Osteoblast (primary cell): ENCODE measurements around the gene SLC25A6. TPM values are rescaled to one million over a fixed set of nuclear protein-coding genes. Genes with fewer than 3 reads are reported as not detected.
"Not testable (repeated sequence)": the region's sequence is repeated elsewhere in the genome, so short reads cannot be mapped to it uniquely, and the experiment has no call there.

Experiments
- DNase-seq: peaks from one replicate; pipeline ENCODE4 v3.0.0; 2011; ENCODE audit warnings: low spot score, mixed read lengths; ENCODE audit not compliant: insufficient read length; ENCODE audit errors: missing footprints
- H2AFZ ChIP-seq: 2 replicates; pipeline ENCODE4 v1.6.0; 2011; ENCODE audit warnings: mild to moderate bottlenecking, low read length
- H3K27ac ChIP-seq: 2 replicates; pipeline ENCODE4 v1.5.1; 2011; ENCODE audit warnings: mild to moderate bottlenecking, low read depth, low read length, moderate library complexity
- H3K27me3 ChIP-seq: 2 replicates; pipeline ENCODE4 v1.6.0; 2012; ENCODE audit warnings: mild to moderate bottlenecking, control low read depth, inconsistent platforms, low read length, moderate library complexity; ENCODE audit not compliant: insufficient read depth
- H3K36me3 ChIP-seq: 2 replicates; pipeline ENCODE4 v1.5.1; 2011; ENCODE audit warnings: mild to moderate bottlenecking, low read length, control low read depth, moderate library complexity; ENCODE audit not compliant: insufficient read depth
- H3K4me1 ChIP-seq: 2 replicates; pipeline ENCODE4 v1.5.1; 2011; ENCODE audit warnings: mild to moderate bottlenecking, low read length, control low read depth, moderate library complexity; ENCODE audit not compliant: insufficient read depth
- H3K4me2 ChIP-seq: 2 replicates; pipeline ENCODE4 v1.6.0; 2011; ENCODE audit warnings: mild to moderate bottlenecking, low read length; ENCODE audit not compliant: insufficient read depth
- H3K4me3 ChIP-seq: fragments of 200-600 bp; sonication (generic); 3 replicates; pipeline ENCODE4 v1.5.1; 2012; ENCODE audit warnings: mild to moderate bottlenecking, low read length, inconsistent platforms; ENCODE audit not compliant: insufficient read depth
- H3K79me2 ChIP-seq: 2 replicates; pipeline ENCODE4 v1.6.0; 2012; ENCODE audit warnings: mild to moderate bottlenecking, low read length, control low read depth, inconsistent platforms; ENCODE audit not compliant: insufficient read depth
- H3K9me3 ChIP-seq: 2 replicates; pipeline ENCODE4 v1.5.1; 2011; ENCODE audit warnings: low read depth, low read length, control low read depth
- H4K20me1 ChIP-seq: 2 replicates; pipeline ENCODE4 v1.6.0; 2012; ENCODE audit warnings: mild to moderate bottlenecking, low read length, control low read depth; ENCODE audit not compliant: insufficient read depth
- total RNA-seq: library from RNA; depleted of rRNA; stranded (reverse); fragments of >200 nt; gene quantifications from 2 replicates; pipeline ENCODE4 v1.2.3, GENCODE V29; 2012
- TF ChIP-seq, protein P1 (sequence below): IDR thresholded peaks from 2 replicates; pipeline ENCODE4 v1.5.1; 2011; ENCODE audit warnings: mild to moderate bottlenecking, low read depth, low read length, moderate library complexity; ENCODE audit errors: extremely low read depth

Gene SLC25A6
- total RNA-seq, 1 donor: 203 TPM

GRCh38 chrX:1433646-1434357 lies 41.9 kb upstream of the SLC25A6 start:
- Histone ChIP-seq H3K4me3 (no peak overlapping the region), H4K20me1 (no peaks in the 10 kb centered on the region), H3K9me3 (no peaks in the 10 kb centered on the region), H2AFZ (no peak overlapping the region), H3K27ac (no peak overlapping the region), H3K79me2 (no peaks in the 10 kb centered on the region), H3K4me1 (no peaks in the 10 kb centered on the region), H3K27me3 (no peaks in the 10 kb centered on the region), H3K4me2 (no peak overlapping the region), H3K36me3 (peaks cover 14% of the 10 kb centered on the region)
- no peak for DNase-seq
- TF ChIP-seq, protein P1, sequence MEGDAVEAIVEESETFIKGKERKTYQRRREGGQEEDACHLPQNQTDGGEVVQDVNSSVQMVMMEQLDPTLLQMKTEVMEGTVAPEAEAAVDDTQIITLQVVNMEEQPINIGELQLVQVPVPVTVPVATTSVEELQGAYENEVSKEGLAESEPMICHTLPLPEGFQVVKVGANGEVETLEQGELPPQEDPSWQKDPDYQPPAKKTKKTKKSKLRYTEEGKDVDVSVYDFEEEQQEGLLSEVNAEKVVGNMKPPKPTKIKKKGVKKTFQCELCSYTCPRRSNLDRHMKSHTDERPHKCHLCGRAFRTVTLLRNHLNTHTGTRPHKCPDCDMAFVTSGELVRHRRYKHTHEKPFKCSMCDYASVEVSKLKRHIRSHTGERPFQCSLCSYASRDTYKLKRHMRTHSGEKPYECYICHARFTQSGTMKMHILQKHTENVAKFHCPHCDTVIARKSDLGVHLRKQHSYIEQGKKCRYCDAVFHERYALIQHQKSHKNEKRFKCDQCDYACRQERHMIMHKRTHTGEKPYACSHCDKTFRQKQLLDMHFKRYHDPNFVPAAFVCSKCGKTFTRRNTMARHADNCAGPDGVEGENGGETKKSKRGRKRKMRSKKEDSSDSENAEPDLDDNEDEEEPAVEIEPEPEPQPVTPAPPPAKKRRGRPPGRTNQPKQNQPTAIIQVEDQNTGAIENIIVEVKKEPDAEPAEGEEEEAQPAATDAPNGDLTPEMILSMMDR: no peak

DNA sequence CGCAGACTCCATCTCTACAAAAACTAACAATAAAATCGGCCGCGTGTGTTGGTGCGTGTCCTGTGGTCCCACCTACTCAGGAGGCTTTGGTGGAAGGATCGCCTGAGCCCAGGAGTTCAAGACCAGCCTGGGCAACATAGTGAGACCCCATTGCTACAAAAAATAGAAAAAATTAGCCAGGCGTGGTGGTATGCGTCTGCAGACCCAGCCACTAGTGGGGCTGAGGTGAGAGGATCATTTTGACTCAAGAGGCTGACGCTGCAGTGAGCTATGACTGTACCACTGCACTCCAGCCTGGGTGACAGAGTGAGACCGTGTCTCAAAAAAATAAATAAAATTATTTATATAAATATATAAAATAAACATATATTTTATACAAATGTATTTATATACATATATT lies 38.5 kb upstream of the SLC25A6 start:
- Histone ChIP-seq H3K4me2 (no peak overlapping the region), H3K9me3 (no peaks in the 10 kb centered on the region), H2AFZ (no peak overlapping the region), H4K20me1 (no peaks in the 10 kb centered on the region), H3K27me3 (no peaks in the 10 kb centered on the region), H3K4me1 (no peaks in the 10 kb centered on the region), H3K79me2 (no peaks in the 10 kb centered on the region), H3K4me3 (no peak overlapping the region), H3K27ac (no peak overlapping the region), H3K36me3 (peaks cover 21% of the 10 kb centered on the region)
- TF ChIP-seq, protein P1: no peak
- DNase-seq: no peak

- Histone ChIP-seq H2AFZ (no peak overlapping the region), H3K4me2 (no peak overlapping the region), H3K27ac (no peak overlapping the region), H3K79me2 (no peaks in the 10 kb centered on the region), H3K36me3 (peaks cover 27% of the 10 kb centered on the region), H3K4me1 (no peaks in the 10 kb centered on the region), H3K4me3 (no peak overlapping the region), H3K9me3 (no peaks in the 10 kb centered on the region), H4K20me1 (no peaks in the 10 kb centered on the region), H3K27me3 (no peaks in the 10 kb centered on the region)
- no peak for DNase-seq
- TF ChIP-seq, protein P1: no peak
These were observed 35.8 kb upstream of the SLC25A6 start for GRCh38 chrX:1427756-1428155.

GRCh38 chrX:1426321-1426720 lies 34.4 kb upstream of the SLC25A6 start:
- H3K79me2 ChIP-seq, DNase-seq, H3K27ac ChIP-seq, H3K4me2 ChIP-seq, H3K4me1 ChIP-seq, H3K27me3 ChIP-seq, H3K4me3 ChIP-seq, H3K9me3 ChIP-seq, H4K20me1 ChIP-seq, H2AFZ ChIP-seq: not testable (repeated sequence)
- peaks cover 37% of the 10 kb centered on the region for H3K36me3 ChIP-seq
